ENCODE measurements around the gene WNT3A.

Gene WNT3A

DNA sequence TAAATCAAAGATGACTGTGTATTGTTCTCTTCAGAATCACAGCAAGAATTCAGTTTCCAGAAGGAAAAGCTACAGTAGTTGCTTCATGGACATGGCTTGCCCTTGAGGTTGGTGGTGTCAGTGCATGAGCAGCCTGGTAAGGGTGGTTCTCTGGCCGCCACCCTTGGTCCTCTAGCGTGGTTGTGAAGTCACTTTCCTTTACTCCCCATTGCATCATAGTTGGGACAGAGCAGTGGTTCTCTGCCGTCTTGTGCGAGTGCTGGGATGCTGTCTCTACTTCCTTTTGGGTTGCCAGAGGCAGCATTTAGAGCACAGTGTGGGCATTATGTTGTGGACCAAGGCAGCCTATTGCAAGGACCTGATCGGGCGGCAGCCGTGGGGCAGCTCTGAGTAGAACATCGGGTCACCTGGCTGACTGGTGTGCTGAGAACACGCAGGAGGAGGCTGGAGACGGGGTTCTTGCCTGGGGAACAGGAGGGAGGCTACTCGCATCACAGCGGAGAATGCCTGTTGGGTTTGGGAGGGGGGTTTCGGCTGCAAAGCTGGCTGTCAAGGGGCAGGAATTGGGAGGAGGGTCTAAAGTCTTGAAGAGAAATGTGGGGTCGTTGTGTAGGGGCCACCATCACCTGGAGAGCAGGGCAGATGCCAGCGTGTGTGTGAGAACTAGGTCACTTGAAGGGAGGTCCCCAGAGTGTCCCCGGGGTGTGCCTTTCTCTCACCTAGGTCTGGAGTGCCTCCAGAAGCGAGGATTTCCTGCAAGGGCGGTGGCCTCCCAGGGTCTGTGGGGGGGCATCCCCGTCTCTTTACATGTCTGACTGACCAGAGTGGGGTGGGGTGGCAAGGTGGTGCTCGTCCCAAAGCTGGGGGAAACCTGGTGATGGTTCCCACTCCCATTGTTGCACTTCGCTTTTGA is 82.0 kb downstream of the WNT3A start:
- no peak for DNase-seq

DNA sequence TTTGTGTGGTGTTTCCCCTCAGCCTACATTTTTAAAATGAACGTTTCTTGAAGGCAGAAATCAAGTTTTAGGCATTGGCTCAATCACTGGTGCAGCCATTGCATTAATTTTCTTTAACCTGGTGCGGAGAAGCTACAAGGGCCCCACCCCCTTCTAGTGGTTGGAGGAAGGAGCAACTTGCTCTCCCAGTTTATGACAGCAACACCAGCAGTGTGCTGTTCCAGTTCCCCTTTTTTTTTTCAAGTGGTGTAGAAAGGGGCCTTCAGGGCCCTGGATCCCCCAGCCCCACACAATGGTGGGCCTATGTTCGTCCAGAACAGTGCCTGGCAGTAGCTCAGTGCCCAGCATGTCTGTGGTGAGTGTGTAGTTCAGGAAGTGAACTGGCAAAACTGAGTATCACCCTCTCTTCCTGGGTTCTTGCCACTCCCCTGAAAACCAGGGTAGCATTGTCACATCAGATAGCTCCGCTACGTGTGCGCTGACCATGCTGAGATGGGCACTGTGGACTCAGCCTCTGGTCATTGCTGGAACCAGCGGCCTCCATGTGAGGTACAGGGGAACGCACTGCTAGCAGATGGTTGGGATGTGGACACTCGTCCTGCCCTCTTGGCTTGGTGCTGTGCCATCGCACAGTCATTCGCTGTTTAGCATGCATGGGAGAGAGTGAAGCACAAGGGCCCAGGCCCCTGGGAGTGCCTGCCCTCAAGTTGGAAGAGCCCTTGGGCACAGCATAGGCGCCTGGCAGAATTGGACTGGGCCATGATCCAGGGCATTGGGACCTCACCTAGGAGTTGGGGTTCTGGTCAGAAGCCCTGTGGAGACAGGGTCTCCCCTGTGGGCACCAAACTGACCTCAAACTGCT is 83.0 kb downstream of the WNT3A start:
- DNase-seq, result no peak

GRCh38 chr1:228090613-228091081 is 83.8 kb downstream of the WNT3A start:
- no peak for DNase-seq

GRCh38 chr1:228091084-228091483 is 84.3 kb downstream of the WNT3A start:
- no peak for DNase-seq

DNA sequence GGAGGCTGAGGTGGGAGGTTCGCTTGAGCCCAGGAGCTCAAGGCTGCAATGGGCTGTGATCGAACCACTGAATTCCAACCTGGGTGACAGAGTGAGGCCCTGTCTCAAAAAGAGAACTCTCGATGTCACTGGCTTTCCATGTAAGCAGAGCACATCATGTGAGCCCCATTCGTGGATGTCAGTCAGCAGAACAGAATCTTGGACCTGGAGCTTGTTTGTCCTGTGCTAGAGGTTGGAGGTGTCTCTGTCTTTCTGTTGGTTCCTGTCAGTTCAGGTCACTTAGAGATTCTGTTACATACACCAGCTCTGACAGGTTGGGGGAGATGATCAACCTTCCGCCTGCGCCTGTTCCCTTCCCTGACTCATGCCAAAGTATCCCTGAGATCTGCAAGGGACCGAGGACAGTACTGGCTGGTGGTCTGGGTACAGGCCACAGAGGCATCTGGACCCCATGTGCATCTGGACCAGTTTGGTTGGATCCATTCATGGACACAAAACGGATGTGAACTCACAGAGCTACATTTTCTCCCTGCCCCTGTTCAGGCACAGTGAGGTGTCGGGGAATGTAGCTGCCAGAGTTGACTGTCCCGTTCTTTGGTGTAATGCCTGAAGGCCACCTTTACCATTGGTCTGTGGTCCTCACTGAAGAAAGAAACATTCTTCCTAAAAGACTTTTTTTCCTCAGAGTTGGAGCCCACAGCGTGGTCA is 85.7 kb downstream of the WNT3A start:
- DNase-seq, result no peak

DNA sequence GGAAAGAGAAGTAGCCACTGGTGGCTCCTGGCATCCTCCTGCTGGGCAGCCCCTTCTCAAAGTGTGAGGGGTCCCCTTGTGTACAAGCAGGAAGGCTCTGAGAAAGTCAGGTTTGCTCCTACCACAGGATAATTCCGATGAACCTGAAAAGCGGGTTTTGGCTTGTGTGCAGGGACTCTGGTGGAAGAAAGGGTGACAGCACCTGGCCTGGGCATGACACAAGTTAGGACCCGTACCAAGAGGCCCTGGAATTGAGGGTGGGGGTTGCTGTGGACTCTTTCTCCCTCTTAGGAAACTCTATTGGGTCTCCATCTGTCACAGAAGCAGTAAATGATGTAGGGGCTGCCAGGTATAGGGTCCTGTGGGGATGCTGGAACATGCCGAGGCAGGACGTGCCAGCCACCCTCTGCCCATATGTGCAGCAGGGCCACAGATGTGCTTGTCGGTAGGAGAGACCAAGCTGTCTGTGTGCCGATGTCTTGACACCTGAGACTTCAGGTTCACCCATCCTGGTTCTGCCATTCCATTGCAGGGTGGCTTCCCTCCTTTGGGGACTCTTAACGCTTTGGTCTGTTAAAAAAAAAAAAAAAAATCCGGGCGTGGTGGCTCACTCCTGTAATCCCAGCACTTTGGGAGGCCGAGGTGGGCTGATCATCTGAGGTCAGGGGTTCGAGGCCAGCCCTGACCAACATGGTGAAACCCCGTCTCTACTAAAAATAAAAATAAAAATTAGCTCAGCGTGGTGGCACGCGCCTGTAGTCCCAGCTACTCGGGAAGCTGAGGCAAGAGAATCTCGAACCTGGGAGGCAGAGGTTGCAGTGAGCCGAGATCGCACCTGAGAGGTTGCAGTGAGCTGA is 86.5 kb downstream of the WNT3A start:
- no peak for DNase-seq

DNA sequence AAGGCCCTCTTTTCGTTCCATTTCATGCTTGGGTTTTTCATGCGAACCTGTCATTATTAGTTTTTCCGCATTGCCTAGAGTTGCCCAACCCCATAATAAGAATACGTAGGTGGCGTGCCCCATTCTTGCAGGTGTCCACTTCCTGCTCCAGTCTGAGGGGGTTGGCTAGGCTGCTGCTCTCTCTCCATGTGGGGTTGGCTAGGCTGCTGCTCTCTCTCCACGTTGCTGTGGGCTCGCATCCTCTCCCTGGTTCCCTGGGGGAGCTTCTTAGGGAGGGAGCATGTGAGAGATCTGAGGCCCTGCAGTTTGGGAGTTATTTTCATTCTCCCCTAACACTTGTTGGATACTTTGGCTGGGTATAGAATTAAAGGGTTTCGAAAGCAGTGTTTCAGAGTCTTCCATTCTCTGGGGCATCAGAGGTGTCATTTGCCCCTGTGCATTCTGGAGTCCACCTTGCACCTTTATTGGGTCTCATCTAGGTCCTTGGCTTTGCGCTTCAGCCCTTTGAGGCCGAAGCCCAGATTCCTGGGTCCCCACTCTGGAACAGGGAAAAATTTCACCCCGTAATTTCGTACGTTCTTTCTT is 87.7 kb downstream of the WNT3A start:
- DNase-seq, result no peak

GRCh38 chr1:228095161-228095560 is 88.4 kb downstream of the WNT3A start:
- DNase-seq, result no peak

GRCh38 chr1:228095938-228096337 is 89.1 kb downstream of the WNT3A start:
- DNase-seq, result no peak

- no peak for DNase-seq
Measured at GRCh38 chr1:228096416-228097332, 89.9 kb downstream of the WNT3A start.

GRCh38 chr1:228097333-228098081 is 90.7 kb downstream of the WNT3A start:
- DNase-seq, result no peak

DNA sequence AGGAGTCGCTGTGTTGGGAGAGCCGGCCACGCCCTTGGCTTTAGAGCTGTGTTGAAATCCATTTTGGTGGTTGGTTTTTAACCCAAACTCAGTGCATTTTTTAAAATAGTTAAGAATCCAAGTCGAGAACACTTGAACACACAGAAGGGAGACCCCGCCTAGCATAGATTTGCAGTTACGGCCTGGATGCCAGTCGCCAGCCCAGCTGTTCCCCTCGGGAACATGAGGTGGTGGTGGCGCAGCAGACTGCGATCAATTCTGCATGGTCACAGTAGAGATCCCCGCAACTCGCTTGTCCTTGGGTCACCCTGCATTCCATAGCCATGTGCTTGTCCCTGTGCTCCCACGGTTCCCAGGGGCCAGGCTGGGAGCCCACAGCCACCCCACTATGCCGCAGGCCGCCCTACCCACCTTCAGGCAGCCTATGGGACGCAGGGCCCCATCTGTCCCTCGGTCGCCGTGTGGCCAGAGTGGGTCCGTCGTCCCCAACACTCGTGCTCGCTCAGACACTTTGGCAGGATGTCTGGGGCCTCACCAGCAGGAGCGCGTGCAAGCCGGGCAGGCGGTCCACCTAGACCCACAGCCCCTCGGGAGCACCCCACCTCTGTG is 91.6 kb downstream of the WNT3A start:
- DNase-seq, result no peak

- DNase-seq, result no peak
Measured at GRCh38 chr1:228099331-228099732, 92.5 kb downstream of the WNT3A start.

- DNase-seq, result no peak
Measured at GRCh38 chr1:228100822-228101613, 94.2 kb downstream of the WNT3A start.

DNA sequence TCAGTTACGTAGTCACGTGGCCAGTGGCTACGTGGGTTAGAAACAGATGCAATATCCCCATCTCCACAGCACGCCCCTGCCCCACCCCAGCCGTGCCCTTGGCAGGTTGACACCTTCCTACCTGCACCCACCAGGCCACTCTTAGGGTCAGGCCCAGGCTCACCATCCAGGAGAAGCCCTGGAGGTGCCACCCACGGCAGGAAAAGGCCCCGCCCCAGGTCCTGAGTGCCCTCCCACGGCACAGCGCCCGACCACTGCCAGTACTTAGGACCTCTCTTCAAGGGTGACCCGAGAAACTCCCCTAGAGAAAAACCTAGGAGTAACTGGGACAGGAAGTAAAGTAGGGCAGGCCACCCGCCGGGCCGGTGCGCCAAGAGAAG is 94.8 kb downstream of the WNT3A start:
- no peak for DNase-seq

DNA sequence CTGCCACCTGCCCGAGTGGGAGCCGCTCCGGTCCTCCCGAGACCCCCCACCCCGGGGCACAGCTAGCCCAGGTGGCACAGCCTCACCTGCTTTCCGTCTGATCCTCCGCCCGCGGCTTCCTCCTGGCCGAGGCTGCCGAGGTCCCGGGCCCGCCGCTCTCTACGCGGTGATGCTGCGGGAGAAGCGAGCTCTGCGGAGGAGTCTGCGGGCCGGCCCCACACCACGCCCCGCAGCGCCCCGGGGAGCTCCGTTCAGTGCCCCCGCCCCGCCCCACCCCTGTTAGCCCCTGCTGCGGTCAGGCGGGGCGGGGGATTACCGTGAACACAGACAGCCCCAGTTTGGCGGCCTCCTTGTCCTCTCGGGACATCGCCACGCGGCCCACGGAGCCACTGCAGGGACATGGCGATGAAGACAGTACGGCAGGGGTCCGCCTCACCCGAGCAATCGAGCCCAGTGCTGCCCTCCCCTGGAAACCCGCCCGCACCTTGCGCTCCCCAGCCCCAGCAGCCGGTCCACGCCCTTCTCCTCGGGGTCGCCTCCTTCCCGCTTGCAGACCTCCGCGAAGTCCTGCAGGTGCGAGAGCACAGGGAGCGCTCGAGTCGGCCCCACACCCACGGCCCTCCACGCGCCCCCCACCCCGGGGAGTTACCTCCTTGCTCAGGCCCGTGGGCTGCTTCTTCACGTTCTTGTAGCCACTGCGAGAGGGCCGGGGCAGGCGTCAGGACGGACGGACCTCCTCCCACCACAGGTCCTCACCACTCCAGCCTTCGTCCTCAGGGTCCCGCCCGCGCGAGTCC is 95.4 kb downstream of the WNT3A start:
- DNase-seq, result peak; percentile 49 to 54

DNA sequence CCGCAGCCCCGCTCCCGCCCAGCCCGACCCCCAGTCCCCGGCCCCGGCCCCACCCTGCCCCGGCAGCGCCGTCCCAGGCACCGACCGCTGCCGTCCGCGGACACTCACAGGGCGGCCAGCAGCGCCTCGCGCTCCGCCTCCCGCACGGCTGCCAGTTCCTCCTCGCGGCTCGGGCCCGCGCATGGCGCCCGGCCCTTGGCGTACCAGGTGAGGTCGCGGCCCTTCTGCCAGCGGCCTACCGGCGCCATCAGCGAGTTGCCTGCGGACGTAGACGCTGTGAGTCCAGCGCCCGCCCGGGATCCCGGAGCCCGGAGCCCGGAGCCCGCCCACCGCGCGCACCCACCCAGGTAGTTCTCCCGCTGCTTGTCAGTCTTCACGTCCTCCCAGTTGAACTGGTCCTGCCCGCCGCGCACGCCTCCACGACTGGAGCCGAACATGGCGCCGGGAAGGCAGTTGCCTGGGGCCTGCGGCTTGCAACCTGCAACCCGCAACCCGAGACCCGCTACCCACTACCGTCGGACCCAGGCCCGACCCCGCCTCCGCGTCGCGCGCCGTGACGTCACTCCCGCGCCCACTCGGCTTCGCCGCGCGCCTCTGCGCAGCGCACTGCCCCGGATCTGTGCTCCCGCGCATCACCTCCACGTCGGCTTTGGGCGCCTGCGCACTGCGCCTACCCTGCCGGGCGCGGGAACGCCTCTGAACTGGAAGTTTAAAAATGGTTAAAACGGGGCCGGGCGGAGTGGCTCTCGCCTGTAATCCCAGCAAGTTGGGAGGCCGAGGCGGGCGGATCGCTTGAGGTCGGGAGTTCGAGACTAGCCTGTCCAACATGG is 96.2 kb downstream of the WNT3A start, which contains the start of gene C1orf35:
Gene C1orf35, minus strand, starts transcription at position 535 of the 830 bp plus-strand sequence. Its CDS starts 98 bp downstream, at position 437.
- peak; percentile 91 to 95 for DNase-seq

Data from stimulated activated CD4-positive, alpha-beta T cell treated with anti-CD3 and anti-CD28 coated beads, Interleukin-4, amount 100 ng/mL, for 4 hours (primary cell).